K562 (cell line): ENCODE data around the gene VWC2. TPM values are rescaled to one million over a fixed set of nuclear protein-coding genes. Genes with fewer than 3 reads are reported as not detected.

Source experiments
- ATAC-seq: fragments of 200-7000 bp; cut with Tn5 transposase; 3 replicates; pipeline ENCODE4 v1.9.1; 2020; ENCODE audit warnings: moderate library complexity
- BruUV-seq: library from RNA; stranded (reverse); fragments of 400-500 nt; replicated peaks from 2 replicates; lab custom pipeline; 2021; lab: Mats Ljungman, UMichigan
- CTCF ChIA-PET: fragments of 300-600 bp; formaldehyde crosslinking; extraction: SDS; loops from one replicate; lab custom pipeline; 2021; ENCODE audit warnings: low intra/inter-chr PET ratio; lab: Yijun Ruan, JAX
- POLR2A ChIA-PET: fragments of 300-600, 350-650 bp; sonication (Branson Sonifier 250); formaldehyde crosslinking; extraction: SDS; loops from one replicate; lab custom pipeline; 2021; ENCODE audit warnings: antibody characterized with exemption, inconsistent platforms; lab: Yijun Ruan, JAX
- DNase-seq, 4 experiments: peaks; one replicate each; pipeline versions ENCODE4 v3.0.0 to v3.0.0-alpha.2; 2011 to 2018; ENCODE audit warnings: low spot score in 3 of 4, mixed read lengths in 3 of 4; ENCODE audit errors: extremely low read depth in 1 of 4
- FAIRE-seq: peaks from 2 replicates; lab custom pipeline; 2011; peaks lifted over from hg19 to GRCh38; lab: Jason Lieb, UNC
- H2AFZ ChIP-seq: 2 replicates; pipeline ENCODE4 v1.6.0; 2011; ENCODE audit warnings: low read depth, low read length, control low read depth, inconsistent platforms
- H3K27ac ChIP-seq: fragments of 200-600 bp; 3 replicates; pipeline ENCODE4 v1.8.0; 2011; ENCODE audit warnings: low read depth, mild to moderate bottlenecking, control low read depth, inconsistent platforms, low read length, moderate library complexity, mixed read lengths; ENCODE audit errors: extremely low read depth
- H3K27me3 ChIP-seq, 2 experiments: fragments of 300-600 bp in 1 of 2; 2 replicates in 1 of 2; 3 replicates in 1 of 2; pipeline versions ENCODE4 v1.6.0 to v1.8.0; 2011; ENCODE audit warnings: inconsistent platforms in 2 of 2, low read length in 2 of 2, mild to moderate bottlenecking in 1 of 2, mixed read lengths in 1 of 2, moderate library complexity in 1 of 2; ENCODE audit not compliant: control insufficient read depth in 2 of 2, insufficient read depth in 2 of 2
- H3K36me3 ChIP-seq: fragments of 300-600 bp; 3 replicates; pipeline ENCODE4 v1.8.0; 2011; ENCODE audit warnings: mild to moderate bottlenecking, low read length, inconsistent platforms; ENCODE audit not compliant: control insufficient read depth, insufficient read depth
- H3K4me1 ChIP-seq, 2 experiments: fragments of 200-600 bp in 1 of 2; replicated peaks in 1 of 2; 2 replicates in 1 of 2; 3 replicates in 1 of 2; pipeline versions ENCODE4 v1.5.1 to v1.8.0; 2011; ENCODE audit warnings: inconsistent platforms in 2 of 2, low read length in 2 of 2, mild to moderate bottlenecking in 1 of 2, mixed read lengths in 1 of 2, moderate library complexity in 1 of 2; ENCODE audit not compliant: control insufficient read depth in 2 of 2, insufficient read depth in 2 of 2
- H3K4me2 ChIP-seq: 2 replicates; pipeline ENCODE4 v1.6.1; 2011; ENCODE audit warnings: low read length, control low read depth, inconsistent platforms, mixed read lengths; ENCODE audit not compliant: insufficient read depth
- H3K4me3 ChIP-seq: fragments of 200-600 bp; sonication (generic), shearing (Covaris generic); 2 replicates; pipeline ENCODE4 v1.5.1; 2016; ENCODE audit warnings: control low read depth, inconsistent platforms
- H3K79me2 ChIP-seq: fragments of 200-600 bp; 3 replicates; pipeline ENCODE4 v1.8.0; 2011; ENCODE audit warnings: low read length, inconsistent platforms; ENCODE audit not compliant: control insufficient read depth, insufficient read depth
- H3K9ac ChIP-seq, 2 experiments: 2 replicates each; pipeline versions ENCODE4 v1.6.0 to v1.6.1; 2011; ENCODE audit warnings: low read depth in 2 of 2, low read length in 2 of 2, control low read depth in 1 of 2, inconsistent platforms in 1 of 2, mild to moderate bottlenecking in 1 of 2, mixed read lengths in 1 of 2; ENCODE audit not compliant: insufficient read depth in 1 of 2
- H3K9me1 ChIP-seq: one replicate; pipeline ENCODE4 v1.6.0; 2011; ENCODE audit warnings: inconsistent platforms, mild to moderate bottlenecking, low read length, moderate library complexity; ENCODE audit not compliant: control insufficient read depth, insufficient read depth
- H3K9me3 ChIP-seq: replicated peaks from 2 replicates; pipeline ENCODE4 v1.5.1; 2011; ENCODE audit warnings: low read depth, low read length, inconsistent platforms; ENCODE audit not compliant: control insufficient read depth, insufficient read depth
- H4K20me1 ChIP-seq: replicated peaks from 2 replicates; pipeline ENCODE4 v1.6.1; 2011; ENCODE audit warnings: low read length, inconsistent platforms, mixed read lengths; ENCODE audit not compliant: control insufficient read depth, insufficient read depth
- CCAR2 ChIP-seq: fragments of 200-400 bp; formaldehyde crosslinking; IDR thresholded peaks from 2 replicates; pipeline ENCODE4 v1.6.1; 2017; ENCODE audit warnings: mild to moderate bottlenecking, low read depth, low read length
- JUN ChIP-seq, 2 experiments: sonication (generic) in 1 of 2; formaldehyde crosslinking in 1 of 2; IDR thresholded peaks; 2 replicates each; pipeline versions ENCODE4 v1.6.1 to v1.8.0; 2012 to 2022; ENCODE audit warnings: borderline replicate concordance in 2 of 2, mild to moderate bottlenecking in 2 of 2, improper control_type of control experiment in 1 of 2, low read depth in 1 of 2, low read length in 1 of 2, missing genetic modification reagents in 1 of 2
- MEF2A ChIP-seq: IDR thresholded peaks from 2 replicates; pipeline ENCODE4 v1.6.1; 2011; ENCODE audit warnings: low read depth, mild to moderate bottlenecking, low read length, moderate library complexity; ENCODE audit not compliant: control insufficient read depth
- SMAD3 ChIP-seq: fragments of 450-650 bp; formaldehyde crosslinking; conservative IDR thresholded peaks from 2 replicates; pipeline ENCODE4 v1.4.0; 2020; ENCODE audit warnings: mild to moderate bottlenecking
- SPI1 ChIP-seq: IDR thresholded peaks from 2 replicates; pipeline ENCODE4 v1.6.1; 2011; ENCODE audit warnings: low read depth, low read length, control low read depth, borderline replicate concordance
- XRCC4 ChIP-seq: IDR thresholded peaks from one replicate; pipeline ENCODE4 v1.6.1; 2011; ENCODE audit not compliant: insufficient read depth, insufficient read length; ENCODE audit errors: extremely low read depth
- ZBED1 ChIP-seq: IDR thresholded peaks from 2 replicates; pipeline ENCODE4 v1.6.1; 2014
- ZNF184 ChIP-seq: sonication (generic); formaldehyde crosslinking; IDR thresholded peaks from 2 replicates; pipeline ENCODE4 v1.5.0; 2020; ENCODE audit warnings: missing genetic modification reagents
- WGBS: fragments of 100-300 bp; shearing (Covaris generic); methylation state at CpG from one replicate; pipeline ENCODE4 v1.1.6; 2016; ENCODE audit warnings: low coverage, mixed read lengths; ENCODE audit not compliant: insufficient coverage; ENCODE audit errors: missing lambda C conversion rate; 5-methylcytosine and 5-hydroxymethylcytosine counted together
- in situ Hi-C: fragments of 300-500 bp; cut with MboI; formaldehyde crosslinking; loops from 4 replicates; pipeline ENCODE4 v1.15.0; 2018; ENCODE audit warnings: inconsistent platforms, mixed read lengths
- intact Hi-C: fragments of 100-400 bp; cut with micrococcal nuclease; formaldehyde crosslinking; loops from 2 replicates; pipeline ENCODE4 v1.14.2; 2022
- polyA plus RNA-seq, 8 experiments: library from polyadenylated mRNA; depleted of rRNA in 4 of 8; stranded (reverse) in 5 of 8; unstranded in 3 of 8; fragments of >200 nt; fragmentation: Nextera tagmentation in 2 of 8; fragmentation: Illumina TruSeq in 1 of 8; extraction: Ambion mirVana in 2 of 8; extraction: Trizol in 1 of 8; gene quantifications; 2 replicates each; pipeline versions ENCODE4 v1.2.1 to v1.2.3, GENCODE V29; 2011 to 2014; ENCODE audit warnings: inconsistent platforms in 1 of 8, missing spikeins in 1 of 8
- total RNA-seq, 7 experiments: library from RNA; depleted of rRNA in 6 of 7; stranded (reverse); fragments of >200 nt in 6 of 7; fragmentation: Illumina TruSeq in 2 of 7; extraction: Trizol in 2 of 7; gene quantifications; 2 replicates each; pipeline versions ENCODE4 v1.2.1 to v1.2.3, GENCODE V29; 2011 to 2021; ENCODE audit warnings: low replicate concordance in 1 of 7
- TF ChIP-seq, protein P1 (sequence below): fragments of 450-650 bp; IDR thresholded peaks from 2 replicates; pipeline ENCODE4 v1.6.1; 2016; ENCODE audit warnings: missing biosample characterization, missing genetic modification characterization
- TF ChIP-seq, protein P2 (sequence below): sonication (generic); formaldehyde crosslinking; IDR thresholded peaks from 2 replicates; pipeline ENCODE4 v1.8.0; 2022; ENCODE audit warnings: mild to moderate bottlenecking, missing genetic modification reagents

The VWC2 gene
- total and polyA plus RNA-seq, 9 of the 15 experiments (the other 6 are each of a cell fraction or from before 2014, with no cell fraction given): not detected

DNA sequence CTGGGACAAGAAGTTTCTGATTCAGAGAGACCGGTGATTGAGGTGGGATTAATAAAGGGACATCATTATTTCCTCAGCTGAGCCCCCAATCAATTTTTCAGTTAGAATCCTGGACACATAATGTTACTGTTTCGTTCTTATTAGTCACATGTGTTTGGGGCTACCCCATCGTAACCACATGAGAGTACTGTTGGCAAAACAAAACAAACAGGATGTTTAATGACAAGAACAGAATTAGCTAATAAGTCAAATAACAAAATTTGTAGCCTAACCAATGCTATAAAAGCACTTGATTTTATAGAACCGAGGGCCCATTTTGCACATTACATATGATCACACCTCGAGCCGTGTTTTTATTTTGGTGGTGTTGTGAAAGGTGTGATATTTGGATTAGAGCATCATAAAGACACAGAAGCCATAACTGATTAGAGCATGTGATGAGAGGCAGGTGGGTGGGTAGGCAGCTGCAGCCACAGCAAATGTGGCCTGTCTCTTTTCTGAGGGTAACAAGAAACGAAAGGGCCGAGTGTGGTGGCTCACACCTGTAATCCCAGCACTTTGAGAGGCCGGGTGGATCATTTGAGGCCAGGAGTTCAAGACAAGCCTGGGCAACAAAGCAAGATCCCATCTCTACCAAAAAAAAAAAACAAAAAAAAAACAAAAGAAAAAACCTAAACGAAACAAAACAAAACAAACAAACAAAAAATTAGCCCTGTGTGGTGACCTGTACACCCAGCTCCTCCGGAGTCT lies 1.8 kb upstream of the VWC2 start (continued):
- TF ChIP-seq XRCC4: no peak
- TF ChIP-seq, protein P1, sequence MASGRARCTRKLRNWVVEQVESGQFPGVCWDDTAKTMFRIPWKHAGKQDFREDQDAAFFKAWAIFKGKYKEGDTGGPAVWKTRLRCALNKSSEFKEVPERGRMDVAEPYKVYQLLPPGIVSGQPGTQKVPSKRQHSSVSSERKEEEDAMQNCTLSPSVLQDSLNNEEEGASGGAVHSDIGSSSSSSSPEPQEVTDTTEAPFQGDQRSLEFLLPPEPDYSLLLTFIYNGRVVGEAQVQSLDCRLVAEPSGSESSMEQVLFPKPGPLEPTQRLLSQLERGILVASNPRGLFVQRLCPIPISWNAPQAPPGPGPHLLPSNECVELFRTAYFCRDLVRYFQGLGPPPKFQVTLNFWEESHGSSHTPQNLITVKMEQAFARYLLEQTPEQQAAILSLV (tag): no peak

DNA sequence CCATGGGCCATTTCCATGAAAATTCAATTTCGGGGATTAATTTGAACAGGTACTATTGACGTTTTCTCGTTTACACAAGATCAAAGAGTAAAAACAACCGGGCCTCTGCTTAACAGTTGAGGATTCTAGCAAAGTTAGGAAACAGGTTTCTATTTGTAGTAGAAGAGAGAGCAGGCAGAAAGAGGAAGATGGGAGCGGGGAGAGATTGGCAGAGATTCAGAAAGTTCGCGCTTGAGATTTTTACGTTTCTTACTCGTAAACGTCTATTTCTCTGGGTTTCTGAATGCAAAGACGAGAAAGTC lies 571 bp upstream of the VWC2 start:
- ChIA-PET POLR2A (no interaction called here), CTCF (no interaction called here)
- H3K36me3 ChIP-seq: no peaks in the 10 kb centered on the region
- H3K27me3 ChIP-seq: no peaks in the 10 kb centered on the region; a peak in 1 of 5 replicates
- in situ Hi-C loops (no loop called here), intact Hi-C loops (no loop called here)
- ATAC-seq (no peak), FAIRE-seq (no peak), DNase-seq (no peak)
- H4K20me1 ChIP-seq: no peaks in the 10 kb centered on the region
- no peak overlapping the region for H3K4me3 ChIP-seq
- BruUV-seq: no TSS peak
- H3K4me1 ChIP-seq: no peaks in the 10 kb centered on the region
- H2AFZ ChIP-seq: no peak overlapping the region
- TF ChIP-seq CCAR2 (no peak), JUN (IDR thresholded peaks at IDR 0.05; ENCODE audit: borderline replicate concordance, low read depth, low read length) (no peak), JUN (CRISPR knock-in tag; IDR thresholded peaks at IDR 0.05; ENCODE audit: borderline replicate concordance) (no peak), ZBED1 (no peak), MEF2A (no peak), SMAD3 (CRISPR knock-in tag) (no peak), ZNF184 (no peak), SPI1 (no peak)
- TF ChIP-seq, protein P2, sequence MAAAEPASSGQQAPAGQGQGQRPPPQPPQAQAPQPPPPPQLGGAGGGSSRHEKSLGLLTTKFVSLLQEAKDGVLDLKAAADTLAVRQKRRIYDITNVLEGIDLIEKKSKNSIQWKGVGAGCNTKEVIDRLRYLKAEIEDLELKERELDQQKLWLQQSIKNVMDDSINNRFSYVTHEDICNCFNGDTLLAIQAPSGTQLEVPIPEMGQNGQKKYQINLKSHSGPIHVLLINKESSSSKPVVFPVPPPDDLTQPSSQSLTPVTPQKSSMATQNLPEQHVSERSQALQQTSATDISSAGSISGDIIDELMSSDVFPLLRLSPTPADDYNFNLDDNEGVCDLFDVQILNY (CRISPR knock-in tag): no peak
- H3K9ac ChIP-seq: no peak overlapping the region
- no peaks in the 10 kb centered on the region for H3K9me1 ChIP-seq
- H3K4me2 ChIP-seq: no peak overlapping the region
- no peaks in the 10 kb centered on the region for H3K79me2 ChIP-seq
- no peak overlapping the region for H3K27ac ChIP-seq
- 2% methylated on average over 11 of the region's 11 CpGs for WGBS
- no peaks in the 10 kb centered on the region for H3K9me3 ChIP-seq
